ENCODE results near the gene SP8. TPM values are rescaled to one million over a fixed set of nuclear protein-coding genes. Genes with fewer than 3 reads are reported as not detected.

The SP8 gene
- total RNA-seq, 1 donor from 2014 or later: not detected

DNA sequence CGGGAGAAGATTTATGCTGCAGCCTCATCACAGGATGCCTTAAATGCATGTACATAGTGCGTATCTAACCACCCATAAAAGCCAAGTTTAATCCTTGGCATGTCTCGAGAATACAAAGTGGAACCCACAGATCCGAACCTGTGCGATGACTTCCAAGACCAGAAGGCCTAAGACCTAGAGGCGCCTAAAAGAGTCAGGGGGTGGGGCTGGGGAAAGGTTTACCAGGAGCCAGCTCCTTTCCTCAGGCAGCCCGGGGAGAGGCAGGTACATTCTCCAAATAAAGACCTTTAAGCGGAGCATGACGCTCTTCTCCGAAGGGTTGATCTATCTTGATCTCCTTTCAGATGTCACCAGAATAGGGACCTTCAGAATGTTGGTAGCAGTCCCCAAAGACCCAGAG lies 9.7 kb downstream of the SP8 start:
- Mint-ChIP-seq H3K27me3 (ENCODE audit: low read depth) (peaks cover 92% of the 10 kb centered on the region), H3K4me1 (peaks cover 7% of the 10 kb centered on the region), H3K36me3 (no peaks in the 10 kb centered on the region), H3K27ac (no peak overlapping the region), H3K9me3 (no peaks in the 10 kb centered on the region), H3K4me3 (no peak overlapping the region)
- DNase-seq (ENCODE audit: low spot score in 2 of 2, unreplicated experiment in 2 of 2): no peak
- TF ChIP-seq, protein P1, sequence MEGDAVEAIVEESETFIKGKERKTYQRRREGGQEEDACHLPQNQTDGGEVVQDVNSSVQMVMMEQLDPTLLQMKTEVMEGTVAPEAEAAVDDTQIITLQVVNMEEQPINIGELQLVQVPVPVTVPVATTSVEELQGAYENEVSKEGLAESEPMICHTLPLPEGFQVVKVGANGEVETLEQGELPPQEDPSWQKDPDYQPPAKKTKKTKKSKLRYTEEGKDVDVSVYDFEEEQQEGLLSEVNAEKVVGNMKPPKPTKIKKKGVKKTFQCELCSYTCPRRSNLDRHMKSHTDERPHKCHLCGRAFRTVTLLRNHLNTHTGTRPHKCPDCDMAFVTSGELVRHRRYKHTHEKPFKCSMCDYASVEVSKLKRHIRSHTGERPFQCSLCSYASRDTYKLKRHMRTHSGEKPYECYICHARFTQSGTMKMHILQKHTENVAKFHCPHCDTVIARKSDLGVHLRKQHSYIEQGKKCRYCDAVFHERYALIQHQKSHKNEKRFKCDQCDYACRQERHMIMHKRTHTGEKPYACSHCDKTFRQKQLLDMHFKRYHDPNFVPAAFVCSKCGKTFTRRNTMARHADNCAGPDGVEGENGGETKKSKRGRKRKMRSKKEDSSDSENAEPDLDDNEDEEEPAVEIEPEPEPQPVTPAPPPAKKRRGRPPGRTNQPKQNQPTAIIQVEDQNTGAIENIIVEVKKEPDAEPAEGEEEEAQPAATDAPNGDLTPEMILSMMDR (IDR thresholded peaks at IDR 0.05; ENCODE audit: unreplicated experiment): no peak

GRCh38 chr7:20776214-20776911 lies 10.3 kb downstream of the SP8 start:
- Mint-ChIP-seq H3K27me3 (ENCODE audit: low read depth) (peaks cover 91% of the 10 kb centered on the region), H3K27ac (no peak overlapping the region), H3K9me3 (no peaks in the 10 kb centered on the region), H3K4me1 (peaks cover 7% of the 10 kb centered on the region), H3K4me3 (no peak overlapping the region), H3K36me3 (no peaks in the 10 kb centered on the region)
- no peak for DNase-seq (ENCODE audit: low spot score in 2 of 2, unreplicated experiment in 2 of 2)
- TF ChIP-seq, protein P1 (IDR thresholded peaks at IDR 0.05; ENCODE audit: unreplicated experiment): no peak

- Mint-ChIP-seq H3K27ac (no peak overlapping the region), H3K36me3 (no peaks in the 10 kb centered on the region), H3K27me3 (ENCODE audit: low read depth) (no peaks in the 10 kb centered on the region), H3K4me3 (no peak overlapping the region), H3K9me3 (no peaks in the 10 kb centered on the region), H3K4me1 (no peaks in the 10 kb centered on the region)
- DNase-seq (ENCODE audit: low spot score in 2 of 2, unreplicated experiment in 2 of 2): no peak
- TF ChIP-seq, protein P1 (IDR thresholded peaks at IDR 0.05; ENCODE audit: unreplicated experiment): no peak
Measured at GRCh38 chr7:20754001-20754400, 32.7 kb downstream of the SP8 start.

- Mint-ChIP-seq H3K4me1 (peaks cover 16% of the 10 kb centered on the region), H3K27me3 (ENCODE audit: low read depth) (no peaks in the 10 kb centered on the region), H3K36me3 (no peaks in the 10 kb centered on the region), H3K9me3 (no peaks in the 10 kb centered on the region), H3K4me3 (no peak overlapping the region), H3K27ac (no peak overlapping the region)
- no peak for DNase-seq (ENCODE audit: low spot score in 2 of 2, unreplicated experiment in 2 of 2)
- TF ChIP-seq, protein P1 (IDR thresholded peaks at IDR 0.05; ENCODE audit: unreplicated experiment): no peak
Measured at GRCh38 chr7:20749906-20750305, 36.8 kb downstream of the SP8 start.

- H3K4me3 Mint-ChIP-seq: no peak overlapping the region
- H3K36me3 Mint-ChIP-seq: no peaks in the 10 kb centered on the region
- H3K4me1 Mint-ChIP-seq: peaks cover 25% of the 10 kb centered on the region
- TF ChIP-seq, protein P1 (IDR thresholded peaks at IDR 0.05; ENCODE audit: unreplicated experiment): no peak
- no peak overlapping the region for H3K27ac Mint-ChIP-seq
- no peaks in the 10 kb centered on the region for H3K27me3 Mint-ChIP-seq (ENCODE audit: low read depth)
- no peak for DNase-seq (ENCODE audit: low spot score in 2 of 2, unreplicated experiment in 2 of 2)
- no peaks in the 10 kb centered on the region for H3K9me3 Mint-ChIP-seq
Measured at GRCh38 chr7:20748853-20749252, 37.8 kb downstream of the SP8 start.

Measured in mesothelial cell of epicardium (in vitro differentiated cells).